GM12891 (cell line): ENCODE measurements around the gene TENM3.

ENCODE experiments used
- PAX5 ChIP-seq: IDR thresholded peaks from 2 replicates; pipeline ENCODE4 v1.6.1; 2011; ENCODE audit warnings: low read length, moderate library complexity, mild to moderate bottlenecking; ENCODE audit not compliant: insufficient read depth, severe bottlenecking
- POLR2A ChIP-seq: IDR thresholded peaks from 2 replicates; pipeline ENCODE4 v1.6.1; 2011; ENCODE audit warnings: low read depth, low read length, control low read depth
- POLR2AphosphoS5 ChIP-seq: IDR thresholded peaks from 2 replicates; pipeline ENCODE4 v1.6.1; 2011; ENCODE audit warnings: low read depth, low read length, control low read depth
- SPI1 ChIP-seq: IDR thresholded peaks from 2 replicates; pipeline ENCODE4 v1.6.1; 2011; ENCODE audit warnings: low read depth, low read length, control low read depth
- TAF1 ChIP-seq: IDR thresholded peaks from 2 replicates; pipeline ENCODE4 v1.6.1; 2011; ENCODE audit warnings: low read depth, low read length, control low read depth

GRCh38 chr4:182486881-182487280 lies 243.7 kb downstream of the TENM3 start:
- TF ChIP-seq POLR2A (no peak), TAF1 (no peak), POLR2AphosphoS5 (no peak), PAX5 (no peak), SPI1 (no peak)
